Measurements from ENCODE around the gene ZSCAN31.
"Not testable (repeated sequence)": the region's sequence is repeated elsewhere in the genome, so short reads cannot be mapped to it uniquely, and the experiment has no call there.

The ZSCAN31 gene

DNA sequence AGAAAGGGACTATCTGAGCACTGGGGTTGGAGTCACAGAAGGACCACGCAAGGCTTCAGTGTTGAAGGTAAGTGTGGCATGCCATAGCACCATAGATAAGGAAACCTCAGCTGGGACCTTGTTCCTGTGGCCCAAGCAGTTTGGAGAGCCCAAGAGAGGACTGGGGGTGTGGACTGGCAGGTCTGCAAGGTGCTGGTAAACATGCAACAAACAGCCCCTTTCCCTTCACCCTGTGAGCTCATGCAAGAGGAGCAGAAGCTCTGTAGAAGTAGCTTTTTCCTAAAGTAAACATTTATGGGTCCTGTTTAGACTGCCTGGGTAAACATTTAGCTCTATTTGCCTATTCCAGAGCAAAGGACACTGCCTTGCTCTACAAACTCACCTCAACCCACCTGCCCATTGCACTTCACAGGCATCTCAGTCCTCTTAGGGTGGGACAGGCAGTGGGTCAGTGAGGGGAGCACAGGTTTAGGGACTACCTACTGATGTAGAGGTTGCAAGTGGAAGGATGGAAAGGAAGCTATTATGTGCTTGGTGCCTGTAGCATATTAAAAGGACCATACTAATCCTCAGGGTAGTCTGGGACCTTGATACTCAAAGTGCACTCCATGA lies 12.0 kb downstream of the ZSCAN31 start:
- in situ Hi-C loops (cut with HindIII; ENCODE audit: low pct_ligation_motif_present, low sequenced_read_pairs): no loop called here
- H3K36me3 ChIP-seq (replicated peaks): peaks cover 4% of the 10 kb centered on the region
- H3K27me3 ChIP-seq (replicated peaks): no peaks in the 10 kb centered on the region
- H3K27ac ChIP-seq: no peak overlapping the region
- TF ChIP-seq, protein P1, sequence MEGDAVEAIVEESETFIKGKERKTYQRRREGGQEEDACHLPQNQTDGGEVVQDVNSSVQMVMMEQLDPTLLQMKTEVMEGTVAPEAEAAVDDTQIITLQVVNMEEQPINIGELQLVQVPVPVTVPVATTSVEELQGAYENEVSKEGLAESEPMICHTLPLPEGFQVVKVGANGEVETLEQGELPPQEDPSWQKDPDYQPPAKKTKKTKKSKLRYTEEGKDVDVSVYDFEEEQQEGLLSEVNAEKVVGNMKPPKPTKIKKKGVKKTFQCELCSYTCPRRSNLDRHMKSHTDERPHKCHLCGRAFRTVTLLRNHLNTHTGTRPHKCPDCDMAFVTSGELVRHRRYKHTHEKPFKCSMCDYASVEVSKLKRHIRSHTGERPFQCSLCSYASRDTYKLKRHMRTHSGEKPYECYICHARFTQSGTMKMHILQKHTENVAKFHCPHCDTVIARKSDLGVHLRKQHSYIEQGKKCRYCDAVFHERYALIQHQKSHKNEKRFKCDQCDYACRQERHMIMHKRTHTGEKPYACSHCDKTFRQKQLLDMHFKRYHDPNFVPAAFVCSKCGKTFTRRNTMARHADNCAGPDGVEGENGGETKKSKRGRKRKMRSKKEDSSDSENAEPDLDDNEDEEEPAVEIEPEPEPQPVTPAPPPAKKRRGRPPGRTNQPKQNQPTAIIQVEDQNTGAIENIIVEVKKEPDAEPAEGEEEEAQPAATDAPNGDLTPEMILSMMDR (IDR thresholded peaks at IDR 0.05; ENCODE audit: low read depth, low read length, missing control alignments): no peak
- no peak overlapping the region for H3K4me3 ChIP-seq (ENCODE audit: low read depth, low read length)
- no peak for DNase-seq

DNA sequence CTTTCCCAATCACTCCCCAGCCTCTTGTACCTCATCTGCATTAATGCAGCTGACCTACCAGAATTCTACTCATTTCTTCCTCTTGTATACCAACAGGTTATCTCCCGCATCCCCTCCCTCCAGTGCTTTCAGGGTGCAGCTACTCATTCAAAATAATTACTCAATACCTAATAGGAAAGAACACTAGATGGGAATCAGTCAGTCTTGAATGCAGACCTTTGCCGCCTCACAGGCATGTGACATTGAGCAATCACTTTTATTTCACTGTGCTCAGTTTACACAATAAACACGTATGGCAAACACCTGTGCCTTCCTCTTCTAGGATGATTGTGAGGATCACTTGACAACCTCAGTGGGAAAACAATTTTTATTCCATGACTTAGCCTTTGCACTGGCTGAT lies 13.3 kb downstream of the ZSCAN31 start:
- Histone ChIP-seq H3K4me3 (ENCODE audit: low read depth, low read length) (no peak overlapping the region), H3K36me3 (replicated peaks) (peaks cover 4% of the 10 kb centered on the region), H3K27me3 (replicated peaks) (no peaks in the 10 kb centered on the region), H3K27ac (no peak overlapping the region)
- in situ Hi-C loops (cut with HindIII; ENCODE audit: low pct_ligation_motif_present, low sequenced_read_pairs): no loop called here
- TF ChIP-seq, protein P1 (IDR thresholded peaks at IDR 0.05; ENCODE audit: low read depth, low read length, missing control alignments): no peak
- DNase-seq: no peak

DNA sequence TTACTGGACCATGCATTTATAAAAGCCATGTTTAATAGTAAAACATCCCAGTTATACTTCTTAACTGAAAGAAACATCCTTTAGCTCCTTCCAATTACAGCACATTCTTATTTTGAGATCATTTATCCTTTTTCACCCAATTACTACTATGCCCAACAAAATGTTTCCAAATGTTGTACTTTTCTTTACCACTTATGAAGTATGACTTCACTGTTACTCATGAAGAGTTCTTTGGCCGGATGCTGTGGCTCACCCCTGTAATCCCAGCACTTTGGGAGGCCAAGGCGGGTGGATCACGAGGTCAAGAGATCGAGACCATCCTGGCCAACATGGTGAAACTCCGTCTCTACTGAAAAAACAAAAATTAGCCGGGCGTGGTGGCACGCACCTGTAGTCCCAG lies 18.1 kb downstream of the ZSCAN31 start:
- H3K36me3 ChIP-seq (replicated peaks); H3K4me3 ChIP-seq (ENCODE audit: low read depth, low read length); H3K27ac ChIP-seq; H3K27me3 ChIP-seq (replicated peaks); DNase-seq; in situ Hi-C loops (cut with HindIII; ENCODE audit: low pct_ligation_motif_present, low sequenced_read_pairs): not testable (repeated sequence)

DNA sequence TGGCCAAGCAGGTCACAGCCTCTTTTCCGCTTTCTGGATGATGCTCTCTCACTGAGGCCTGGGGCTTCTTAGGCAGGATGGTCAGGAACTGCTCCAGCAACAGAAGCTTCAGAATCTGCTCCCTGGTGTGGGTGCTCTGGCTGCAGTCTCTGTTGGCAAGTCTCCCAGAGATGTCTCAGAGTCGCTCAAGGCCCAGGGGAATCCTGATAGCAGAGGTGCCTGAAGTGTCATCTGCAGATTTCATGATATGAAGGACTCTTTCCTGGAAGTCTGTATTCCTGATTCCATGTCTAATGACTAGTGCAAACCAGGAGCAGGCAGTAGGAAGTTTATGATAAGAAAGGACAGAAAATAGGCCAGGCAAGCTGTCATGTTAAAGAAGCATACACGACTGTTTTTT lies 20.3 kb downstream of the ZSCAN31 start:
- no peak overlapping the region for H3K4me3 ChIP-seq (ENCODE audit: low read depth, low read length)
- H3K27me3 ChIP-seq (replicated peaks): no peaks in the 10 kb centered on the region
- TF ChIP-seq, protein P1 (IDR thresholded peaks at IDR 0.05; ENCODE audit: low read depth, low read length, missing control alignments): no peak
- no peaks in the 10 kb centered on the region for H3K36me3 ChIP-seq (replicated peaks)
- in situ Hi-C loops (cut with HindIII; ENCODE audit: low pct_ligation_motif_present, low sequenced_read_pairs): no loop called here
- H3K27ac ChIP-seq: no peak overlapping the region
- DNase-seq: peak; percentile 22

DNA sequence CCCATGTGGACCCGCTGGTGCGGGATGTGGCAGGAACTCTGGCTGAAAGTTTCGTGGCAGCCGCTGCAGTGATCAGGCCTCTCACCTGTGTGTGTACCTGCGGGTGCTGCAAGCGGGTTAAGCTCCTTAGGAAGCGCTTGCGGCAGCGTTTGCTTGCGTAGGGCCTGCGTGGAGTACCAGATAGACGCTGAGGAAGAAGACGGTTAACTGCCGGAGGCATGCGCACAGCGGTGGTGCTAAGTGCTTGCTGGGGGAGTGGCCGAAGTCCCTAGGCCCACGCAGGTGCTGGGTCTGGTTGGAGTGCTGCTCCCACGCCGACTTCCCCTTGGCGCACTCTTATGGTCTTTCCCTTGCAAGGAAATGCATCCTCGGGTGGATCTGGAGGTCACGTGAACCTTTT lies 23.0 kb downstream of the ZSCAN31 start:
- TF ChIP-seq, protein P1 (IDR thresholded peaks at IDR 0.05; ENCODE audit: low read depth, low read length, missing control alignments): no peak
- H3K27ac ChIP-seq: no peak overlapping the region
- DNase-seq: no peak
- no peaks in the 10 kb centered on the region for H3K36me3 ChIP-seq (replicated peaks)
- H3K4me3 ChIP-seq (ENCODE audit: low read depth, low read length): no peak overlapping the region
- H3K27me3 ChIP-seq (replicated peaks): no peaks in the 10 kb centered on the region
- in situ Hi-C loops (cut with HindIII; ENCODE audit: low pct_ligation_motif_present, low sequenced_read_pairs): no loop called here

DNA sequence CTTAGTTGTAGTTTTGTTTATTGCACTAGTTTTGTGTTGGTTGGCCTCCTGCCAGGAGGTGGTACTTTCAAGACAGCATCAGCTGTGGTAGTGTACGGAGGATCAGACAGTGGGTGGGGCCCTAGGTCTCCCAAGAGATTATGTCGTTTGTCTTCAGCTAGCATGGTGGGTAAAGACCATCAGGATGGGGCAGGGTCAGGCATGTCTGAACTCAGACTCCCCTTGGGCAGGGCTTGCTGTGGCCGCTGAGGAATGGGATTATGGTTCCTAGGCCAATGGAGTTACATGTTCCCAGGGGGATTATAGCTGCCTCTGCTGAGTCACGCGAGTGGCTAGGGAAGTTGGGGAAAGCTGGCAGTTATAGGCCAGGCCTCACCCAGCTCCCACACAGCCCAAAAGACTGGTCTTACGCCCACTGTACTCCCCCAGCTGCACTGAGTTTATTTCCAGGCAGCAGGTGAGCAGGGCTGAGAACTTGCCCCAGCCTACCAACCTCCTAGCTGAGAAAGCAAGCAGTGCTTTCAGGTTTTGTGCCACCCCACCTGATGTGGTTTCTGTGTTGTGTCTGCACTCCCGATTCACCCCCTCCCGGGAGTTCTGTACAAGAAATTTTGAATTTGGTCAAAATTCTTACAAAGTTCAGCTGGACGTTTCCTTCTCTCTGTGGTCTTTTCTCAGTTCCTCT lies 24.7 kb downstream of the ZSCAN31 start:
- Histone ChIP-seq H3K36me3 (replicated peaks) (no peaks in the 10 kb centered on the region), H3K4me3 (ENCODE audit: low read depth, low read length) (no peak overlapping the region), H3K27me3 (replicated peaks) (no peaks in the 10 kb centered on the region), H3K27ac (no peak overlapping the region)
- DNase-seq: no peak
- TF ChIP-seq, protein P1 (IDR thresholded peaks at IDR 0.05; ENCODE audit: low read depth, low read length, missing control alignments): no peak
- in situ Hi-C loops (cut with HindIII; ENCODE audit: low pct_ligation_motif_present, low sequenced_read_pairs): no loop called here

DNA sequence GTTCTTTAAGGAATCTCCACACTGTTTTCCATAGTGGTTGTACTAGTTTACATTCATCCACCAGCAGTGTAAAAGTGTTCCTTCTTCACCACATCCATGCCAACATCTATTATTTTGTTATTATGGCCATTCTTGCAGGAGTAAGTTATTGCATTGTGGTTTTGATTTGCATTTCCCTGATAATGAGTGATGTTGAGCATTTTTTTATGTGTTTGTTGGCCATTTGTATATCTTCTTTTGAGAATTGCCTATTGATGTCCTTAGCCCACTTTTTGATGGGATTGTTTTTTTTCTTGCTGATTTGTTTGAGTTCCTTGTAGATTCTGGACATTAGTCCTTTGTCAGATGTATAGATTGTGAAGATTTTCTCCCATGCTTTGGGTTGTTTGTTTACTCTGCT lies 29.6 kb downstream of the ZSCAN31 start:
- H3K27me3 ChIP-seq (replicated peaks); H3K27ac ChIP-seq; H3K4me3 ChIP-seq (ENCODE audit: low read depth, low read length); DNase-seq; H3K36me3 ChIP-seq (replicated peaks); in situ Hi-C loops (cut with HindIII; ENCODE audit: low pct_ligation_motif_present, low sequenced_read_pairs): not testable (repeated sequence)

Measured in brain microvascular endothelial cell (primary cell).